DOHH2 (cell line): Measurements from ENCODE around the gene CCDC179.

Experiments used
- H3F3A ChIP-seq: fragments of 200-600 bp; sonication (generic), shearing (Covaris generic); 2 replicates; pipeline ENCODE4 v1.6.0; 2016; ENCODE audit warnings: antibody characterized with exemption, mild to moderate bottlenecking; ENCODE audit not compliant: control insufficient read depth, insufficient read depth
- H3K27ac ChIP-seq: fragments of 200-600 bp; sonication (generic); 2 replicates; pipeline ENCODE4 v1.5.1; 2014; ENCODE audit warnings: low read depth, mild to moderate bottlenecking, low read length, moderate library complexity
- H3K27me3 ChIP-seq: fragments of 200-600 bp; sonication (generic); 2 replicates; pipeline ENCODE4 v1.6.1; 2014; ENCODE audit warnings: mild to moderate bottlenecking, low read length, mixed read lengths; ENCODE audit not compliant: control insufficient read depth
- H3K36me3 ChIP-seq: fragments of 200-600 bp; sonication (generic); 2 replicates; pipeline ENCODE4 v1.6.1; 2014; ENCODE audit warnings: mild to moderate bottlenecking, low read length, moderate library complexity, mixed read lengths; ENCODE audit not compliant: control insufficient read depth
- H3K4me1 ChIP-seq: fragments of 200-600 bp; sonication (generic); 2 replicates; pipeline ENCODE4 v1.6.1; 2014; ENCODE audit warnings: mild to moderate bottlenecking, low read length, mixed read lengths; ENCODE audit not compliant: control insufficient read depth
- H3K4me2 ChIP-seq: fragments of 200-600 bp; sonication (generic); 2 replicates; pipeline ENCODE4 v1.6.0; 2014; ENCODE audit warnings: mild to moderate bottlenecking, low read length, moderate library complexity
- H3K4me3 ChIP-seq: fragments of 200-600 bp; sonication (generic); 2 replicates; pipeline ENCODE4 v1.5.1; 2014; ENCODE audit warnings: mild to moderate bottlenecking, low read length, mixed read lengths
- H3K79me2 ChIP-seq: fragments of 200-600 bp; sonication (generic); 2 replicates; pipeline ENCODE4 v1.6.1; 2014; ENCODE audit warnings: mild to moderate bottlenecking, low read length, mixed read lengths; ENCODE audit not compliant: control insufficient read depth
- H3K9me2 ChIP-seq: fragments of 200-600 bp; sonication (generic); replicated peaks from 2 replicates; pipeline ENCODE4 v1.6.1; 2014; ENCODE audit warnings: mild to moderate bottlenecking, low read length, mixed read lengths; ENCODE audit not compliant: control insufficient read depth
- H3K9me3 ChIP-seq: fragments of 200-600 bp; sonication (generic); 2 replicates; pipeline ENCODE4 v1.6.1; 2014; ENCODE audit warnings: antibody characterized with exemption, low read length, mixed read lengths; ENCODE audit not compliant: control insufficient read depth, insufficient read depth
- H4K20me1 ChIP-seq: fragments of 200-600 bp; sonication (generic); 2 replicates; pipeline ENCODE4 v1.6.0; 2014; ENCODE audit warnings: low read depth, mild to moderate bottlenecking, antibody characterized with exemption, low read length, moderate library complexity; ENCODE audit not compliant: control insufficient read depth, insufficient read depth
- CTCF ChIP-seq: fragments of 200-600 bp; sonication (generic); IDR thresholded peaks from one replicate; pipeline ENCODE4 v1.5.1; 2014; ENCODE audit warnings: antibody characterized with exemption, mild to moderate bottlenecking, low read depth, low read length; ENCODE audit not compliant: poor library complexity, severe bottlenecking
- EZH2phosphoT487 ChIP-seq: fragments of 200-600 bp; sonication (generic); IDR thresholded peaks from 2 replicates; pipeline ENCODE4 v1.6.1; 2017; ENCODE audit warnings: borderline replicate concordance, mild to moderate bottlenecking, antibody characterized with exemption, low read length, moderate library complexity, mixed read lengths

Gene CCDC179

GRCh38 chr11:22860241-22860640 is at the start of gene CCDC179:
CCDC179 (minus strand) TSS chr11:22860474; CDS start chr11:22860421, 53 bp downstream.
- no peaks in the 10 kb centered on the region for H4K20me1 ChIP-seq
- H3K36me3 ChIP-seq: no peaks in the 10 kb centered on the region
- no peak within 1 kb of the TSS for H3K4me3 ChIP-seq
- no peak within 1 kb of the TSS for H3K27ac ChIP-seq
- no peaks in the 10 kb centered on the region for H3K9me2 ChIP-seq
- H3K4me2 ChIP-seq: no peak within 1 kb of the TSS
- TF ChIP-seq CTCF (no peak), EZH2phosphoT487 (no peak)
- H3K27me3 ChIP-seq: no peaks in the 10 kb centered on the region
- H3K79me2 ChIP-seq: no peaks in the 10 kb centered on the region
- H3F3A ChIP-seq: no peaks in the 10 kb centered on the region
- H3K9me3 ChIP-seq: no peaks in the 10 kb centered on the region
- no peaks in the 10 kb centered on the region for H3K4me1 ChIP-seq

GRCh38 chr11:22903782-22904181 is 43.5 kb upstream of the CCDC179 start:
- Histone ChIP-seq H3K27ac (no peak overlapping the region), H3K9me3 (no peaks in the 10 kb centered on the region), H3K9me2 (no peaks in the 10 kb centered on the region), H3K79me2 (no peaks in the 10 kb centered on the region), H3K4me2 (no peak overlapping the region), H3K4me1 (no peaks in the 10 kb centered on the region), H3K4me3 (no peak overlapping the region), H4K20me1 (no peaks in the 10 kb centered on the region), H3K36me3 (no peaks in the 10 kb centered on the region), H3F3A (no peaks in the 10 kb centered on the region), H3K27me3 (no peaks in the 10 kb centered on the region)
- TF ChIP-seq EZH2phosphoT487 (no peak), CTCF (no peak)

GRCh38 chr11:22901603-22902002 is 41.3 kb upstream of the CCDC179 start:
- H3K4me1 ChIP-seq: no peaks in the 10 kb centered on the region
- H4K20me1 ChIP-seq: no peaks in the 10 kb centered on the region
- H3F3A ChIP-seq: no peaks in the 10 kb centered on the region
- no peak overlapping the region for H3K27ac ChIP-seq
- no peaks in the 10 kb centered on the region for H3K79me2 ChIP-seq
- TF ChIP-seq EZH2phosphoT487 (no peak), CTCF (no peak)
- H3K27me3 ChIP-seq: no peaks in the 10 kb centered on the region
- no peaks in the 10 kb centered on the region for H3K9me2 ChIP-seq
- H3K9me3 ChIP-seq: no peaks in the 10 kb centered on the region
- H3K36me3 ChIP-seq: no peaks in the 10 kb centered on the region
- no peak overlapping the region for H3K4me3 ChIP-seq
- H3K4me2 ChIP-seq: no peak overlapping the region
